GF-D8 (cell line): Measurements from ENCODE around the gene GTPBP3.

ENCODE experiments used
- DNase-seq: peaks from one replicate; lab custom pipeline; 2025; lab: John Stamatoyannopoulos, UW

The GTPBP3 gene

DNA sequence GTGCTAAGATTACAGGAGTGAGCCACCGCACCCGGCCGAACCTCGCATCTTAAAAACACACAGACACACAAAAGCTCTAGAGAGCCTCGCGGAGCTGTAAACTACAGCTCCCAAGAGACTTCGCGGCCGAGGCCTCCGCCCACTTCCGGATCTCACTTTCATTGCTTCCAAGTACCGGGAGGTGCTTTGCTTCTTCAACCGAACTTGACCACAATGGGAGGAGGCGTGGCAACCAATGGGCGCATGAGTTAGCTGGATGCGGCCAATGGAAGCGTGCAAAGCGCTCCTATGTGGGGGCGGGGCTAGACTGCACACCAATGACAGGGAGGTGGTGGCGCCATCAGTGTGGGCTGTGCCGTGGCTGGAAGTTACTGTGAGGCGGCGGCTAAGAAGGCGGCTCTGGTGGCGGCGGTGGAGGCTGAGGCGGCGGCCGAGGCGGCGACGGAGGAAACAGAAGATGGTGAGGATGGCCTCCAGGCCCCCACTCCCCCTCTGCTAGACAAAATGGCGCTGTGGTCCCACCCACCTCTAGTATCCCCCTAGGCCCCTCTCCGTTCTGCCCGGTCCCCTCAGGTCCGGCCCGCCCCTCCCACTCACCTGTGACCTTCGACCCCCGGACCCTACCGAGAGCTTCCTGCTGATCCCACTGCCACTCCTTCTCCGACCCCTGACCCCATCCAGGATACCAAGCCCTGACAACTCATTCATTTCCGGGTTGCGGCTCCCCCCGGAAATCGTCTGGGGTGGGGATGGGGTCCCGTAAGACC is 28.0 kb upstream of the GTPBP3 start, which contains the start of gene DDA1:
Gene DDA1 (plus strand): TSS at position 366 of the 767 bp plus-strand sequence. CDS start 92 bp downstream, at position 458.
- peak; percentile 99 for DNase-seq

DNA sequence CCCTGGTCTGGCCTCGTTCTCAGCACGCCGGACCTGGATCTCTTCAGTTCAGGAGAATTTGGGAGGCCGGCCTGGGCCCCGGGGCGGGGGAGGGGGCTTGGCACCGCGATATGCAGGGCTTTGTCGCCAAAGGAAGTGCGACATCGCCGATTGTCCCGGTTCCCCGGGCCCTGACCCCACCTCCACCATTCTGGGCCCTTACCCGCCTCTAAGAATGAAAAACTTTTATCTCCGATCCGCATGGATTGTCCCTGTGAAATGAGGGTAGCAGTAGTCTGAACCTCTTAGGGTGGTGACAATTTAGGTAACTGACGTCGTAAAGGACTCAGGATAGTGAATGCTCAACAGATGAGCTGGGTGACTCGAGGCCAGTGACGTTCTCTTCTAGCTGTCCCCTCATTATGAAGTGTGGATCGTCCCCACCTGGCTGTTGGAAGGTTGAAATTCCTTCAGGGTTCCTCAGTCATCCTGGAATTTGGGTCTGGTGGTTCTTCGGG is 27.3 kb upstream of the GTPBP3 start:
- DNase-seq = no peak

DNA sequence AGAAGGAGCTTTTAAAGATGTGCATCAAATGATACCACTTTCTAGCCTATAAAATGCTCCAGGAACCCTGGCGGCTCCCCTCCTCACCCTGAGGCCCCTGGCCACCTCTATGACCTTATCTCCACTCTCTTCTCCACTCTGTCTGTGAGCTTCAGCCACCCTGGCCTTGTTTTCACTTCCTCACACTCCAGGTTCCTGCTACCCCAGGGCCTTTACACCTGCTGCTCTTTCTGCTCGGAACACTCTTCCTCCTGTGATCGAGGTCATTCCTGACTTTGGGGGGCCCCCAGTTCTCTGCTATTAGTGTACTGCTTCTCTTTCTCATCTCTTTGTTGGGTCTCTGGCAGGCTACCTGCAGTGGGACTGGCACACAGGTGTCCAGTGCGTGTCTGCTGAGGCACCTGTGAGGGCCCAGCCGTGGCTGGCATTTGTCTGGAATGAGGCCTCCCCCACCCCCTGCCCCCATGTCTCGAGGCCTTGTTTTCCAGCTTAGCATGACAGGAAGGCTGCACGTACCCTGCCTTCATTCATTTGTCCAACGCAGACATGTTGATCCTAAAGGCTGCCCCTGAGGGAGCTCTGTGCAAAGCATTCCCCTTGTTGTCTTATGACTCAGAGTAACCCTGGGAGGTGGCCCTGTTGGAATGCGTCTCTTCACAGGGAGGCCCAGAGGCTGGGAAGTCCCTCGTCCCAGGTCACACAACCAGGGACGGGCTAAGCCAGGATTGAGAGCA is 25.7 kb upstream of the GTPBP3 start:
- no peak for DNase-seq

DNA sequence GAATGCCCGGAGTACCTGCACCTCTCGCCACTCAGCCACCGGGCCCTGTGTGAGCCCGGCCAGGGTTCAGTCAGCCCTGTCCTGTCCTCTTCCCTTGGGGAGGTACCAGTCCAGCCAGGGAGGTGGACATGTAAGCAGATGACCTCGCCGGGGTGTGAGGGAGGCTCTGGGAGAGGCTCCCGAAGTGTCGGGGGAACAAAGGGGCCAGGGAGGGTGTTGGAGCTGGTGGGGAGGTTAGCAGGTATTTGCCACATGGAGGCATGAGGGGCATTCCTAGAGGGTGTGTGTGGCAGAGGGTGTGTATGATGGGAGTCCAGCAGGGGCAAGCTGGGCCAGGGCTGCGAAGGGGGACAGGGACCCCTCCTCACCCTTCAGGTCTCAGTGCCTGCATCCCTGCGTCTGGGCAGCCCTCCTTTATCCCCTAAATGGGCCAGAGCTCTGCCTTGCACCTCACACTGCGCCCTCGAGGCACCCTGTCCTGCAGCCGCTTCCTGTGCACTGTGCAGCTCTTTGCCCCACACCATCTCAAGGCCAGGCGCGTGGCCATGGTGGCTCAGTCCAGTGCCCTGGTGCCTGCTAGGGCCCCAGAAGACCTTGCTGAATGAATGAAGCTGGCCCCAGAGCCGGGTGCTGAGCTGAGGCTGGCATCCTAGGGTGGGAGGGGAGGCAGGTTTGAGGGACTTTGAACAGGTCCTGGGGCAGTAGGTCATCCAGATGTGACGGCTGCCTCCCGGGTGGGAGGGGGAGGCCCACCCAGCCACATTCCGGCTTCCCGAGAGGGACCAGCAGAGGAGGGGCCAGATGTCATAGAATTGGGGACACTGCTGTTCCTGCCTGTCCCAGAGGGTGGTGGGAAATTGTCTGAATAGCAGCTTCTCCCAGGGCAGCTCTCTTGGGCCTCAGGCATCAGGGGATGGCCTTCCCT is 24.9 kb upstream of the GTPBP3 start:
- DNase-seq = no peak

DNA sequence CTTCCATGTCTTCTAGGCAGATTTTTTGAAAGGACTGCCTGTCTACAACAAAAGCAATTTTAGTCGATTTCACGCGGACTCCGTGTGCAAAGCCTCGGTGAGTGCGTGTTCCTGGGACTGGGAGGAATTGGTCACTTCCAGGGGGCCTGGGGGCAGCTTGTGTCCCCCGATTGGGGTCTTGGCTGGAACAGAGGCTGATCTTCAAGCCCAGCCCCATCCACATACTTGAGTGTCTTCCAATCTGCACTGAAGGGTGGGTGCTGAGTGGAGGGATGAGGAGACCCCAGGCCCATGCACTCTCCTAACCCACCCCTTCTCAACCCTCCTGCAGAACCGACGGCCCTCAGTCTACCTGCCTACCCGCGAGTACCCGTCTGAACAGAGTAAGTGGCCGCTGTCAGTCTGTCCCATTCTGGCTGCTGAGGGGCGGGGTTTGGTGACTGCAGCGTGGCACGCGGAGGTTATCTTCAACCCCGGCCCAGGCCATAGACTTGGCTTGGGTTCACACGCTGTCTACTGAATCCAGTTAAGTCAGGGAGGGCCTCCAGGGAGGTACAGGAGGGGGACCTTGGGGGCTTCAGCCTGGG is 23.3 kb upstream of the GTPBP3 start:
- DNase-seq = no peak

DNA sequence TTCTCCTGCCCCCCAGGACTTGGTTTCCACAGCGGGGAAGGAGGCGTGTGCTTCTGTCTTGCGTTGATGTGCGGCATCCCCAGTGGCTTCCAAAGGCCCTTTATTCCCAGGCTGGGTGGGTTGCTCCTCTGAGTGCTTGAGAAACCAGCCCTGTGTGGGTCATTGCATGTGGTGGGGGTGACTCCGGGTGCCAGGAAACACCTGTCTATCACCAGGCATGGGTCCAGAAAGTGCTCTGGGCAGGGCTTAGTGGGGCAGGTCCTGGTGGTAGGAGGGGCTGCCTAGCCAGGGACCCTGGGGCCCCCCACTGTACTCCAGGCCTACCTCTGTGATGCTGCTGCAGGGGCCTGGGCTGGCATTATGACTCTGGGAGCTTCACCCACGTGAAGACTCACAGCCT is 18.4 kb upstream of the GTPBP3 start:
- no peak for DNase-seq

DNA sequence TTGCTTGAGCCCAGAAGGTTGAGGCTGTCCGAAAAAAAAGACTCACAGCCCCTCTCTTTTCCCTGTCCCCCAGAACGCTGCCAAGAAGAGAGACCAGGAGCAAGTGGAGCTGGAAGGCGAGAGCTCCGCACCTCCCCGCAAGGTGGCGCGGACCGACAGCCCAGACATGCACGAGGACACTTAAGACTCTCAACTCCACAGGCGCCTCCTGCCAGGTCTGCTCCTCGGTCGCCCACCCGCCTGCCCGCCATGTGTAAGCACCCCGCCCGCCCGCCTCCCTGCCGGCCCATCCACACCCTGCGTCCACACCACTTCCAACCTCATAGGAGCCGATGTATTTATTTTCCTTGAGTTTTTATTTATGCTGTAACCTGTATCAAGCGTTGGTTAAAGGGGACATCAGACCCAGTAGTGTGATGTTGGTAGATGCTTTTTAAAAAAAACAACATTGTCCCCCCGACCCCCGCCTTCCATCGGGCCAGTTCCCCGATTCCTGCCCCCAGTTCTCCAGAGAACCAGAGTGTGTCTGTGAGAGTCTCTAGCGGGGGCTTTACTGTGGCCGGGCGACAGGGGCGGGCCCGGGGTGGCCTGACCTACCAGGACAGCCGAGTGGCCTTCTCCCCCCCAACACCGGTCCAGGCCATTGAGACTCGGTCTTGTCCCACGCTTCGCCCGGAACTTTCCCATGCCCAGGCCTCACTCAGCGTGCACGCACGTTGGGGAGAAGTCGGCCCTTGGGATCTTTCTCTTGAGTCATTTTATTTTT is 17.7 kb upstream of the GTPBP3 start:
- DNase-seq = no peak

DNA sequence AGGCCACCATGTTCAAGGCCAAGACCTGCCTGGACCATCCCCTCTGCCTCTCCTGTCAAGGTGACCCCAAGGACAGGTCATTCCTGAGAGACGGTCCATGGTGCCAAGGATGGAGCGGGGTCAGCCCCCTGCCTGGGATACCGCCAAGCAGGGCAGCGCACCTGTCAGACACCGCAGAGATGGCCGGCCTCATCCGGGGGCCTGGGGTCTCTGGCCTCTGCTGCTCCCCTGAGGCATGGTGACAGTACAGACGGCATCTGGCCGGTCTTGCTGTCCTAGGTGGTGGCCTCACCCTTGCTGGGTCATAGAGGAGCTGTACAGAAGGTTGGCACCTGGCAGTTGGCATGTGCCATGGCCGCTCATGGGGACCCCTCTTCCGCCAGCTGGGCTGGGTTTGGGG is 16.9 kb upstream of the GTPBP3 start:
- no peak for DNase-seq

DNA sequence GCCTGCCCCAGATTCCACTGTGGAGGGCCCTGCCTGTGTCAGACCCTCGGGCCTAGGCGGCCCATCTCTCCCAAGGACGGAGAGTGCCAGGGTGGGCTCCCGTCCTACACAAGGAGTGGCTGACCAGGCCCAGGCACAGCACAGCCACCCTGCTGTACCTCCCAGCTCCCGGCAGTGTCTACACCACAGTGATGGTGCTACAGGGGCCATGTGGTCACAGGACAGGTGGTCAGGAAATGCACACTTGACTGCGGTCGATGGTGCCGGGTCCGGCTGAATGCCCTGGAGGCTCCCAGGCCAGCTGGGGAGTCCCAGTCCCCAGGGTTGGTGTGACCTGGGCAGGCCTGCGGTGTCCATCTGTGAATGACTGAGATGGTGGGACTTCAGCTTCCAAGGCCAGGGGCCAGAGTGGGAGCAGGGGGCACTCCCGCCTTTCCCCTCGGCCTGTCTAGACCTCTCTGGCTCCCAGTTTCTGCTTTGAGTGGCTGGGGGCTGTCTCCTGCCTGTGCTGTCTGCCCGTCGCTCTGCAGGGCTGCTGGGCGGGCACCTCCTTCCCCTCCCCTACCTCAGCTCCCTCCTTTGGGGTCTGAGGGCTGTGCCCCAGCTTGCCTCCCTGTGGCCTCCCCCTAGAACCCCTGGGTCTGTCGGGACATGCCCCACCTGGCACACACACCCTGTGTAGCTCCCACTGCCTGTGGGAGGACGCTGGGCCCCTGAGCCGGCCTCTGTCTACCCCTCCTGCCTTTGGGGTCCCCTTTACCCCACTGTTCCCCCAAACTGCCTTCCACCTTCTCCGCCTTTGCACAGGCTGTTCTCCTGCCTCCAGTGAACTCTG is 15.5 kb upstream of the GTPBP3 start:
- no peak for DNase-seq

DNA sequence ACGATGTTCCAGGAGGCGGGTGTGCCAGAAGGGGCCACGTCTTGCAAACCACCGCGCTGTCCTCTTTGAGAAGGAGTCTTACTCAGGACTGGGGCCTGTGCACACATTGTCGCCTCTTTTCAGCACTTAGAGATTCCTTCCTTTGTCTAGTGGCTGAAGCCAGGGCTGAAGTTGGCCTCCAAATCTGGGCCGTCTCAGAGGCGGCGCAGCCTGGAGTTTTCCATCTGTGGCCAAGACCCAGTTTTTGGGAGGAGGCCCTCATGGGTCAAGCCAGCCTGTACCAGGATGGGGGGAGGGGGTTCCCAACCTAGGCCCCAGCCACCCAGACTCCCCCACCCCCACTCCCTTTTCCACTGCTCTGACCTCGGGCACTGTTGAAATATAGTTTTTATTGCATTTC is 14.5 kb upstream of the GTPBP3 start:
- no peak for DNase-seq

DNA sequence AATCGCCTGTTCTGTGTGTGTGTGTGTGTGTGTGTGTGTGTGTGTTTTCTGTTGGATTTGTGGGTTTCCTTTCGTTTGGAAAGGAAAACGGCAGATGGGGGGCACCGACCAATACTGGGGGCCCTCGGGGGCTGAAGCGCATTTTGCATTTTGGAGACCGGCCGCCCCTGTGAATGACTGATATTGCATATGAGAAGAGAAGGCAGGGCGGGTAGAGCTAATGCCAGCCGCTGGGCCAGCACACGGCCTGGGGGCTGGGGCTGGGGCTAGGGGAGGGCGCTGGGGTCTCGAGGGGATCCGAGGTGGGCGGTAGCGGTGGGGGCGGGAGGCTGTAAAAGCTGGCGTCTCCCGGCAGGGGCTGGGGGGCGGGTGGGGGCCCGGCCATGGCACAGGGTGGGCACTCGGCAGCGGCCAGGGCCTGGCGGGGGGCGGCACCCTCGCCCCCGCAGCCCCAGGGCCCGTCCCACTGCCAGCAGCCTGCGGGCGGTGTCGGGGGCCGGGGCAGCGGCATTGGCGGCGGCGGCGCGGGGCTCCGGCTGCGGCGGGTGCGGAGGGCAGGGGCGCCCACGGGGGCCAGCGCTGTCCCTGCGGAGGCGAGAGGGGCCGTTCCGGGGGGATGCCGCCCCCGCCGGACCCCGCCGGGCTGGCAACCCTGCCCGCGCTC is 13.9 kb upstream of the GTPBP3 start:
- no peak for DNase-seq

DNA sequence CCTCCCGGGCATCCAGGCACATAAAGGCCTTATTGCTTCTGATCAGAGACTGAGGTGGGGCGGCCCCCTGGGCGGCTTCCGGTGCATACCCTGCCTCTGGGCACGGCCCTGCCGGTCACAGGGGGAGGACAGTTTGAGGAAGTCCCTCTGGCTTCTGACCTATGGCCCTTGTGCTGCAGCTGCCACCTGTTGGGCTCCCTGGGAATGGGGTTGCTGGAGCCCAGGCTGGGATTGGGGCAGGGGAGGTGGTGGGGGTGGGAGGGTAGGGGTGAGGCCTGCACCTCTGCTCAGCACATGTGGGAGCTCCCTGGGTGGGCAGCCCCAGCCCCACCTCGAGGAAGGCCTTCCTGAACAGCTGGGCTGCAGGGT is 13.4 kb upstream of the GTPBP3 start:
- DNase-seq = no peak

DNA sequence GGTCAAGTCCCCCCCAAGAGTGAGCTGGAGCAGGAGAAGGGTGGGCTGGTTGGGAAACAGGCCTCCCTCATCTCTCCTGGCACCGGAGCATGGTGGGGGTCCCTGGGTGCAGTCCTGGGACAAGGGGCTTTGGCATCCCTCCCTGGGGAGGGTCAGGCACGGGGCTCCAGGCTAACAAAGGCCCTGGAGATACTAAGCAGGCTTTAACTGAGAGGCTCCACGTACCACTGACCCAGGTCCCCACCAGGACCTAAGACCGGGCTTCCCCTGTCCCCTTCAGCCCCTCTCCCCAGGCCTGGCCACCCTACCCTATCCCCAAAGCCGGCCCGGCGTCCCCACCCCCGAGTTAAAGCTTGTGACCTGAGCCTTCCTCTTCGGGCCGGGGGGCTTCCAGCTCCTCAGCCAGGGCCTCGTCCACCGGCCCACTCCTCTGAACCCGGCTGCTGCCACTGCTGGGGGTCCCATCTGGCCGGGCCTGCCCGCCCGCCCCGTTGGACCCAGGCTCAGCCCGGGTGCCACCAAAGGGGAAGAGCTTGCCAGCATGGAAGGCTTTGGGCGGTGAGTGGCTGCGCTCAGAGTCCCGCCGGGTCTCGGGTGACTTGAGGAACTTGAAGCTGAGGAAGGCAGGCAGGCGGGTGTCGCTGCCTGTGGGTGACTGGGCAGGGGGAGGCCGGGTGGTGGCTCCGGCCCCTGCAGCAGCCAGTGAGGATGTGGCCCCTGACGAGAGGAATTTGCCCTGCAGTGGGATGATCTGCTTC is 12.8 kb upstream of the GTPBP3 start:
- no peak for DNase-seq

DNA sequence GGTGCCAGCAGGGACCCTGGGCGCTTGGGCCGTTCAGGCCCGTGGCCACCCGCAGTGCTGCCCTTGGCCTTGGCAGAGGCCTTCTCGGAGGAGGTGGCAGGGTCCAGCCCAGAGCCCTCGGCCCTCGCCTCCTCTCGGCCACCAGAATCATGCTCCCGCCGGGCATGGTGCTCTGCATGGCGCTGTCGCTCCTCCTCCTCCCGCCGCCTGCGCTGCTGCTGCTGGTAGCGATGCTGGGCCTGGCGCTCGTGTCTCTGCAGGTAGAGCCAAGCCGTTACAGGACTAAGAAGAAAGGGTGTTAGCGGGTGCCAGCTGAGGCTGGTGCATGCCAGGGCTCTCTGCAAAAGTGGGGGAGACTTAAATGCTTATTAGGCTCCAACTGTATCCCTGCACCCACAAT is 12.2 kb upstream of the GTPBP3 start:
- DNase-seq = no peak

DNA sequence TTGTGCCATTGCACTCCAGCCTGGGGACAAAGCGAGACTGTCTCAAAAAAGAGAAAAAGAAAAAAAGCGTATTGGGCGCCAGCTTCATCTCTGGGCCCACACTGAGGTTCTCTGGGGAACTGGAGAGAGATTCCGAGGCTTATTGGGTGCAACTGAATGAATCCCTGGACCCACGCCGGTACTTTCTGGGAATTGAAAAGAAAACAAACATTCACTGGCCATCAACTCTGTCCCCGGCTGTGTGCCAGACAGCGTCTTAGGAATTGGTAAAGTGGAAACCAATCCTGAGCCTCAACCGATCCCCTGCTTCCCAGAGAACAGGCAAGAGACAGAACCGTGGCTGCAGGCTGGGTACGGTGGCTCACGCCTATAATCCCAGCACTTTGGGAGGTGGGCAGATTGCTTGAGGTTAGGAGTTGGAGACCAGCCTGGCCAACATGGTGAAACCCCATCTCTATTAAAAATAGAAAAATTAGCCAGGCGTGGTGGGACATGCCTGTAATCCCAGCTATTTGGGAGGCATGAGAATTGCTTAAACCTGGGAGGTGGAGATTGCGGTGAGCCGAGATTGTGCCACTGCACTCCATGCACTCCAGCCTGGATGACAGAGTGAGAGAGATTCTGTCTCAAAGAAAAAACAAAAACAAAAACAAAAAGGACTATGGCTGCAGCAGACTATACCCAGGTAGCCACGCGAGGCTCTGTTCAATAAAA is 11.3 kb upstream of the GTPBP3 start:
- DNase-seq = no peak

DNA sequence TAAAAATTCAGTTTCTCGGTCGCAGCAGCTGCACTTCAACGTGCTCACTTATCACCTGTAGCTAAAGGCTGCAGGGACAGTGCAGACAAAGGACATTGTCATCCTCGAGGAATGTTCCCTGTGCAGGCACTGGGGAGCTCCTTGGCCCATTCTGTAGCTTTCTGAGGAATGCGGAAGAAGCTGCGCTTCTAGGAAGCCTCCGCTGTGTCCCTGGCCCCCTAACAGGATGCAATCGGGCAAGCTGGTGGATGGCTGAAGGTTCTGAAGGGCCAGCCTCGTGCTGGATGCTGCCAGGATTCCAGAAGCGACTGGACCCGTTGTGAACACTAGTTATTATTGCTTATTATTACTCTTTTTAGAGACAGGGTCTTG is 10.8 kb upstream of the GTPBP3 start:
- no peak for DNase-seq

DNA sequence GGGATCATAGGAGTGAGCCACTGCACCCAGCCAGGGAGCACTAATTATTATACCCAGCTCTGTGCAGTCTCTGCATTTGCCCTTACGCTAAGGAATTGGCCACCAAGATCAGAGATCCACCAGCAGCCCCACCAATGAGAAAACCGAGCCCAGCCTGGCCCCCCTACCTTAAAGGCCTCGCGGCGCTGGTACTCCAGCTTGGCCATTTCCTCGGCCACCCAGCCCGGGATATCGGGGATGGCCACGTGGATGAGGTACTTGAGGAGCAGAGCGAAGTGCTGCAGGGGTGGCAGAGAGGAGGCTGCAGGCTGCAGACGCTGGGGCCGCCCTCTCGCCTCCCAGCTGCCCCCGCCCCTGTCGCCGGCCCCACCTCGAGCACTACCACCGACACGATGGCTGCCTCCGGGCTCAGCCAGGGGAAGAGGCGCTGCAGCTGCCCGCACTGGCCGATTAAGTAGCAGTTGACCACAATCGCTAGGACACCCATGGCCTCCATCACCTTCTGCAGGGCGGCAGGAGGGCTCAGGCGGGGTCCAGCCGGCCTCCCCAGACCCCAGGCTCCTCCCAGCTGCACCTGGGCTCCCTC is 10.2 kb upstream of the GTPBP3 start:
- no peak for DNase-seq
